GM21423 (cell line): ENCODE measurements around the gene GALNT10.
A peak's percentile ranks its signal among the peaks of the same experiment; 100 is the strongest.

Experiments
- ATAC-seq: cut with Tn5 transposase; IDR thresholded peaks from one replicate; pipeline ENCODE4 v1.9.1; 2021; ENCODE audit warnings: mild to moderate bottlenecking, moderate library complexity; ENCODE audit not compliant: unreplicated experiment

GALNT10 gene

GRCh38 chr5:154317916-154318315, 127.4 kb downstream of the GALNT10 start:
- no peak for ATAC-seq

- no peak for ATAC-seq
Measured at GRCh38 chr5:154318691-154319090, 128.2 kb downstream of the GALNT10 start.

GRCh38 chr5:154319736-154320135, 129.2 kb downstream of the GALNT10 start:
- ATAC-seq = no peak

GRCh38 chr5:154320224-154321089, 129.9 kb downstream of the GALNT10 start:
- ATAC-seq = no peak

- ATAC-seq = no peak
Measured at GRCh38 chr5:154321546-154321945, 131.0 kb downstream of the GALNT10 start.

- ATAC-seq = no peak
Measured at GRCh38 chr5:154324033-154324432, 133.5 kb downstream of the GALNT10 start.

GRCh38 chr5:154325566-154325965, 135.0 kb downstream of the GALNT10 start:
- no peak for ATAC-seq

GRCh38 chr5:154329062-154329461, 138.5 kb downstream of the GALNT10 start:
- no peak for ATAC-seq

- ATAC-seq = no peak
Measured at GRCh38 chr5:154329519-154330040, 139.0 kb downstream of the GALNT10 start.

GRCh38 chr5:154330097-154330667, 139.6 kb downstream of the GALNT10 start:
- ATAC-seq = no peak

- no peak for ATAC-seq
Measured at GRCh38 chr5:154331232-154331631, 140.7 kb downstream of the GALNT10 start.

- no peak for ATAC-seq
Measured at GRCh38 chr5:154331924-154332323, 141.4 kb downstream of the GALNT10 start.

GRCh38 chr5:154332451-154332850, 141.9 kb downstream of the GALNT10 start:
- no peak for ATAC-seq

GRCh38 chr5:154333016-154333415, 142.5 kb downstream of the GALNT10 start:
- ATAC-seq = no peak

GRCh38 chr5:154334406-154335064, 144.0 kb downstream of the GALNT10 start:
- no peak for ATAC-seq

GRCh38 chr5:154335065-154335448, 144.5 kb downstream of the GALNT10 start:
- no peak for ATAC-seq

- no peak for ATAC-seq
Measured at GRCh38 chr5:154341620-154342019, 151.1 kb downstream of the GALNT10 start.

GRCh38 chr5:154342211-154342610, 151.7 kb downstream of the GALNT10 start:
- no peak for ATAC-seq

- ATAC-seq = no peak
Measured at GRCh38 chr5:154342963-154343362, 152.4 kb downstream of the GALNT10 start.

GRCh38 chr5:154344461-154344860, 153.9 kb downstream of the GALNT10 start:
- no peak for ATAC-seq

GRCh38 chr5:154345255-154345952, 154.9 kb downstream of the GALNT10 start:
- peak; percentile 78 for ATAC-seq
